Measurements from ENCODE around the gene RAD23B.

- TF ChIP-seq TSC22D2 (CRISPR knock-in tag; IDR thresholded peaks at IDR 0.05; ENCODE audit: borderline replicate concordance) (no peak), TAF15 (IDR thresholded peaks at IDR 0.05; ENCODE audit: low read depth, low read length, poor library complexity, severe bottlenecking) (no peak), ZNF644 (CRISPR knock-in tag; IDR thresholded peaks at IDR 0.05; ENCODE audit: low read depth) (no peak), TEAD2 (CRISPR knock-in tag; IDR thresholded peaks at IDR 0.05) (no peak), CTCF (CRISPR knock-in tag; IDR thresholded peaks at IDR 0.05) (no peak), EHMT2 (IDR thresholded peaks at IDR 0.05; ENCODE audit: borderline replicate concordance, low read depth, low read length) (no peak), HMG20A (CRISPR knock-in tag; IDR thresholded peaks at IDR 0.05; ENCODE audit: borderline replicate concordance) (no peak), NONO (IDR thresholded peaks at IDR 0.05) (no peak), NONO (CRISPR knock-in tag; conservative IDR thresholded peaks at IDR 0.05) (no peak), ZNF607 (CRISPR knock-in tag; IDR thresholded peaks at IDR 0.05; ENCODE audit: borderline replicate concordance) (no peak), RFXANK (CRISPR knock-in tag; IDR thresholded peaks at IDR 0.05) (no peak), EZH2 (conservative IDR thresholded peaks at IDR 0.05; ENCODE audit: low read depth, low read length) (no peak), ATF6 (CRISPR knock-in tag; conservative IDR thresholded peaks at IDR 0.05) (no peak)
Observed at GRCh38 chr9:107258919-107259318, 24.2 kb upstream of the RAD23B start.

Measured in HepG2 (cell line).